ENCODE measurements around the gene EIF3D. TPM values are rescaled to one million over a fixed set of nuclear protein-coding genes. Genes with fewer than 3 reads are reported as not detected.

Gene EIF3D
- total and polyA plus RNA-seq, 9 of the 15 experiments (the other 6 are each of a cell fraction or from before 2014, with no cell fraction given), result 191 to 422 (median 279) TPM

DNA sequence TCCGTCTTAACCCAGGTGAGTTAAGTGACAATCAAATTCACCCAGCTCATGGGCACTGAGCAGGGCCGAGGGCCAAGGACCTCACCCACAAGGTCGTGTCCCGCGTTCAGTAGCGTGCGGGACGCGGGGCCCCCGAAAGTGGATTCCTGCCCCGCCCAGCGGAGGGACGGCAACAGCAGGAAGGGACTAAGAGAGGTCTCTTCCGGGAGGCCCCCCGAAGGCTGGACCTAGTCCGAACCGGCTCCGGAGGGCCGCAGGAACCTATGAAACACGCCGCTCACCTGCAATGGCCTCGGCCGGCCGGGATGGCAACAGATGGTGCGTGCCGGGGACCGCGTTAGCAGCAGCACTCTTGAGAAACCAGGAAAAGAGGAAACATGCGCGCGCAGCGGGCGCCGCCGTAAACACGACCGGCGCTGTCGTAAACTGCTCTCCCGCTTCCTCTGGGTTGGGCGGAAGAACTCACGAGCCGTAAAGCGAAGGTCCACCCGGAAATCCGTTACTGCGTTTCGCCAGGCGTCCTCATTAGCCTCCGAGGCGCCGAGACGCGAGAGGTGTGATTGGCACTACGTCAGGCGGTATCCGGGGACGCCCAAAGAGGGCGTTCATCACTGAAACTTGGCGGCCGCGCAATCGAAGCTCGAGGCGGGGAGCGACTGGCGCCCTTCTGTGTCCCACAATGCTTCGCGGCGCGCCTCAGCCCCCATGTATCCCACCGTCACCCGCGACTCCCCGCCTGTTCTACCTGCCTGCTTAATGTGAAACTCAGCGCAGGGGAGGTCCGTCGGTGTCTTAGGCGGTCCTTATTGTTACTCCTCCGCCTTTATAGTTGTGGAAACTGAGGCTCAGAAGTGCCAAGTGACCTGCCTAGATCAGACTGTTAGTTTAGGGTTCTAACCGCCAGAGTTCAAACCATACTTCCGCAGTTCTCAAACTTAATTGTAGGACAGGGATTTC lies at the start of gene EIF3D (continued):
- TF ChIP-seq, protein P1, sequence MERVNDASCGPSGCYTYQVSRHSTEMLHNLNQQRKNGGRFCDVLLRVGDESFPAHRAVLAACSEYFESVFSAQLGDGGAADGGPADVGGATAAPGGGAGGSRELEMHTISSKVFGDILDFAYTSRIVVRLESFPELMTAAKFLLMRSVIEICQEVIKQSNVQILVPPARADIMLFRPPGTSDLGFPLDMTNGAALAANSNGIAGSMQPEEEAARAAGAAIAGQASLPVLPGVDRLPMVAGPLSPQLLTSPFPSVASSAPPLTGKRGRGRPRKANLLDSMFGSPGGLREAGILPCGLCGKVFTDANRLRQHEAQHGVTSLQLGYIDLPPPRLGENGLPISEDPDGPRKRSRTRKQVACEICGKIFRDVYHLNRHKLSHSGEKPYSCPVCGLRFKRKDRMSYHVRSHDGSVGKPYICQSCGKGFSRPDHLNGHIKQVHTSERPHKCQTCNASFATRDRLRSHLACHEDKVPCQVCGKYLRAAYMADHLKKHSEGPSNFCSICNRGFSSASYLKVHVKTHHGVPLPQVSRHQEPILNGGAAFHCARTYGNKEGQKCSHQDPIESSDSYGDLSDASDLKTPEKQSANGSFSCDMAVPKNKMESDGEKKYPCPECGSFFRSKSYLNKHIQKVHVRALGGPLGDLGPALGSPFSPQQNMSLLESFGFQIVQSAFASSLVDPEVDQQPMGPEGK (CRISPR knock-in tag; IDR thresholded peaks at IDR 0.05; ENCODE audit: borderline replicate concordance), result no peak
- TF ChIP-seq MCM7 (IDR thresholded peaks at IDR 0.05), result no peak
- TF ChIP-seq, protein P2, sequence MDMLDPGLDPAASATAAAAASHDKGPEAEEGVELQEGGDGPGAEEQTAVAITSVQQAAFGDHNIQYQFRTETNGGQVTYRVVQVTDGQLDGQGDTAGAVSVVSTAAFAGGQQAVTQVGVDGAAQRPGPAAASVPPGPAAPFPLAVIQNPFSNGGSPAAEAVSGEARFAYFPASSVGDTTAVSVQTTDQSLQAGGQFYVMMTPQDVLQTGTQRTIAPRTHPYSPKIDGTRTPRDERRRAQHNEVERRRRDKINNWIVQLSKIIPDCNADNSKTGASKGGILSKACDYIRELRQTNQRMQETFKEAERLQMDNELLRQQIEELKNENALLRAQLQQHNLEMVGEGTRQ (CRISPR knock-in tag; IDR thresholded peaks at IDR 0.05), result no peak
- TF ChIP-seq HDAC1 (IDR thresholded peaks at IDR 0.05), result peak in 1 of 2 experiments; percentile 88; a peak in 2 of 4 replicates
- TF ChIP-seq RUNX1 (IDR thresholded peaks at IDR 0.05; ENCODE audit: low read depth), result no peak
- no peak for TF ChIP-seq ZBTB5 (IDR thresholded peaks at IDR 0.05)
- no peak for TF ChIP-seq TOE1 (IDR thresholded peaks at IDR 0.05; ENCODE audit: borderline replicate concordance)
- no peak for TF ChIP-seq TOE1 (CRISPR knock-in tag; IDR thresholded peaks at IDR 0.05; ENCODE audit: borderline replicate concordance, low read depth)
- no peak for TF ChIP-seq NBN (IDR thresholded peaks at IDR 0.05; ENCODE audit: low read depth)
- TF ChIP-seq, protein P3, sequence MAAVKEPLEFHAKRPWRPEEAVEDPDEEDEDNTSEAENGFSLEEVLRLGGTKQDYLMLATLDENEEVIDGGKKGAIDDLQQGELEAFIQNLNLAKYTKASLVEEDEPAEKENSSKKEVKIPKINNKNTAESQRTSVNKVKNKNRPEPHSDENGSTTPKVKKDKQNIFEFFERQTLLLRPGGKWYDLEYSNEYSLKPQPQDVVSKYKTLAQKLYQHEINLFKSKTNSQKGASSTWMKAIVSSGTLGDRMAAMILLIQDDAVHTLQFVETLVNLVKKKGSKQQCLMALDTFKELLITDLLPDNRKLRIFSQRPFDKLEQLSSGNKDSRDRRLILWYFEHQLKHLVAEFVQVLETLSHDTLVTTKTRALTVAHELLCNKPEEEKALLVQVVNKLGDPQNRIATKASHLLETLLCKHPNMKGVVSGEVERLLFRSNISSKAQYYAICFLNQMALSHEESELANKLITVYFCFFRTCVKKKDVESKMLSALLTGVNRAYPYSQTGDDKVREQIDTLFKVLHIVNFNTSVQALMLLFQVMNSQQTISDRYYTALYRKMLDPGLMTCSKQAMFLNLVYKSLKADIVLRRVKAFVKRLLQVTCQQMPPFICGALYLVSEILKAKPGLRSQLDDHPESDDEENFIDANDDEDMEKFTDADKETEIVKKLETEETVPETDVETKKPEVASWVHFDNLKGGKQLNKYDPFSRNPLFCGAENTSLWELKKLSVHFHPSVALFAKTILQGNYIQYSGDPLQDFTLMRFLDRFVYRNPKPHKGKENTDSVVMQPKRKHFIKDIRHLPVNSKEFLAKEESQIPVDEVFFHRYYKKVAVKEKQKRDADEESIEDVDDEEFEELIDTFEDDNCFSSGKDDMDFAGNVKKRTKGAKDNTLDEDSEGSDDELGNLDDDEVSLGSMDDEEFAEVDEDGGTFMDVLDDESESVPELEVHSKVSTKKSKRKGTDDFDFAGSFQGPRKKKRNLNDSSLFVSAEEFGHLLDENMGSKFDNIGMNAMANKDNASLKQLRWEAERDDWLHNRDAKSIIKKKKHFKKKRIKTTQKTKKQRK (IDR thresholded peaks at IDR 0.05; ENCODE audit: borderline replicate concordance, low read depth, low read length), result no peak
- TF ChIP-seq, protein P4, sequence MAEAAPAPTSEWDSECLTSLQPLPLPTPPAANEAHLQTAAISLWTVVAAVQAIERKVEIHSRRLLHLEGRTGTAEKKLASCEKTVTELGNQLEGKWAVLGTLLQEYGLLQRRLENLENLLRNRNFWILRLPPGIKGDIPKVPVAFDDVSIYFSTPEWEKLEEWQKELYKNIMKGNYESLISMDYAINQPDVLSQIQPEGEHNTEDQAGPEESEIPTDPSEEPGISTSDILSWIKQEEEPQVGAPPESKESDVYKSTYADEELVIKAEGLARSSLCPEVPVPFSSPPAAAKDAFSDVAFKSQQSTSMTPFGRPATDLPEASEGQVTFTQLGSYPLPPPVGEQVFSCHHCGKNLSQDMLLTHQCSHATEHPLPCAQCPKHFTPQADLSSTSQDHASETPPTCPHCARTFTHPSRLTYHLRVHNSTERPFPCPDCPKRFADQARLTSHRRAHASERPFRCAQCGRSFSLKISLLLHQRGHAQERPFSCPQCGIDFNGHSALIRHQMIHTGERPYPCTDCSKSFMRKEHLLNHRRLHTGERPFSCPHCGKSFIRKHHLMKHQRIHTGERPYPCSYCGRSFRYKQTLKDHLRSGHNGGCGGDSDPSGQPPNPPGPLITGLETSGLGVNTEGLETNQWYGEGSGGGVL (CRISPR knock-in tag; IDR thresholded peaks at IDR 0.05), result no peak
- no peak for TF ChIP-seq NEUROD1 (IDR thresholded peaks at IDR 0.05; ENCODE audit: borderline replicate concordance, low read depth, low read length, partially characterized antibody)
- no peak; the same call in 1 of the 2 replicates for TF ChIP-seq ZBTB1 (CRISPR knock-in tag; IDR thresholded peaks at IDR 0.05; ENCODE audit: borderline replicate concordance, low read depth)
- TF ChIP-seq NR4A1 (CRISPR knock-in tag; IDR thresholded peaks at IDR 0.05), result no peak
- no peak for TF ChIP-seq NR4A1 (tag; IDR thresholded peaks at IDR 0.05)

Measured in K562 (cell line).